ENCODE measurements around the gene SLC23A1.

DNA sequence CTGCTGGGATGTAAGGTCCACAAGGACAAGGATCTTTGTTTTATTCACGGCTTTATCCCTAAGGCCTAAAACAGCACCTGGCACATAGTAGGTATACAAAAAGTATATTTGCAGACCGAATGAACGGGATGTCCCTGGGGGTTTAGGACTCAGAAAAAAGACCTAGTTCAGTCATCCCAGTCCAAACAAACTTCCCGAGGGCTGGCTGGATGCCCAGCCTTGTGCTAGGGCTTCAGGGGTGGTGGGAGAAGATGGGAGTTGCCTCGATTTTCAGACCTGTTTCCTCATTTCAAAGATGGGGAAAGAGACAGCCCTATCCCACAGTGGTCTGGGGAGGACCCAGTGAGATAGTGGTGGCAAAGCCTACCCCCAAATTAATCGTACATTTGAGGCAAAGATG, 14.8 kb upstream of the SLC23A1 start:
- TF ChIP-seq, protein P1, sequence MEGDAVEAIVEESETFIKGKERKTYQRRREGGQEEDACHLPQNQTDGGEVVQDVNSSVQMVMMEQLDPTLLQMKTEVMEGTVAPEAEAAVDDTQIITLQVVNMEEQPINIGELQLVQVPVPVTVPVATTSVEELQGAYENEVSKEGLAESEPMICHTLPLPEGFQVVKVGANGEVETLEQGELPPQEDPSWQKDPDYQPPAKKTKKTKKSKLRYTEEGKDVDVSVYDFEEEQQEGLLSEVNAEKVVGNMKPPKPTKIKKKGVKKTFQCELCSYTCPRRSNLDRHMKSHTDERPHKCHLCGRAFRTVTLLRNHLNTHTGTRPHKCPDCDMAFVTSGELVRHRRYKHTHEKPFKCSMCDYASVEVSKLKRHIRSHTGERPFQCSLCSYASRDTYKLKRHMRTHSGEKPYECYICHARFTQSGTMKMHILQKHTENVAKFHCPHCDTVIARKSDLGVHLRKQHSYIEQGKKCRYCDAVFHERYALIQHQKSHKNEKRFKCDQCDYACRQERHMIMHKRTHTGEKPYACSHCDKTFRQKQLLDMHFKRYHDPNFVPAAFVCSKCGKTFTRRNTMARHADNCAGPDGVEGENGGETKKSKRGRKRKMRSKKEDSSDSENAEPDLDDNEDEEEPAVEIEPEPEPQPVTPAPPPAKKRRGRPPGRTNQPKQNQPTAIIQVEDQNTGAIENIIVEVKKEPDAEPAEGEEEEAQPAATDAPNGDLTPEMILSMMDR (conservative IDR thresholded peaks at IDR 0.05; ENCODE audit: low read length): no peak
- no peak for TF ChIP-seq EZH2phosphoT487 (IDR thresholded peaks at IDR 0.05; ENCODE audit: borderline replicate concordance)

Measured in Loucy (cell line).